A673 (cell line): ENCODE measurements around the gene NCAPG2. TPM values are rescaled to one million over a fixed set of nuclear protein-coding genes. Genes with fewer than 3 reads are reported as not detected.

Experiments
- BruUV-seq: library from RNA; stranded (reverse); fragments of 400-500 nt; replicated peaks from 2 replicates; lab custom pipeline; 2021; lab: Mats Ljungman, UMichigan
- CTCF ChIA-PET: fragments of 300-600 bp; sonication (Branson Sonifier 250); formaldehyde crosslinking; loops from one replicate; lab custom pipeline; 2022; ENCODE audit warnings: antibody characterized with exemption; lab: Charles Lee
- POLR2A ChIA-PET: fragments of 300-600 bp; sonication (Branson Sonifier 250); formaldehyde crosslinking; loops from one replicate; lab custom pipeline; 2022; ENCODE audit warnings: antibody characterized with exemption; ENCODE audit not compliant: low non-redundant PET; lab: Charles Lee
- DNase-seq: peaks from one replicate; pipeline ENCODE4 v3.0.0-alpha.2; 2015; ENCODE audit warnings: low spot score
- H3K27ac ChIP-seq: fragments of 200-600 bp; sonication (generic); 2 replicates; pipeline ENCODE4 v1.5.1; 2016; ENCODE audit warnings: mixed run types, low read depth, mild to moderate bottlenecking, mixed read lengths, antibody characterized with exemption, low read length; ENCODE audit not compliant: poor library complexity, severe bottlenecking
- H3K27me3 ChIP-seq: fragments of 200-600 bp; sonication (generic); replicated peaks from 2 replicates; pipeline ENCODE4 v1.6.1; 2017; ENCODE audit warnings: mixed run types, low read depth, mild to moderate bottlenecking, mixed read lengths, antibody characterized with exemption, low read length; ENCODE audit not compliant: insufficient read depth, poor library complexity
- H3K36me3 ChIP-seq: fragments of 200-600 bp; sonication (generic); 2 replicates; pipeline ENCODE4 v1.6.1; 2016; ENCODE audit warnings: mixed run types, mild to moderate bottlenecking, mixed read lengths, antibody characterized with exemption, low read length; ENCODE audit not compliant: insufficient read depth, poor library complexity, severe bottlenecking
- H3K4me1 ChIP-seq: fragments of 200-600 bp; sonication (generic); 2 replicates; pipeline ENCODE4 v1.6.1; 2017; ENCODE audit warnings: mixed run types, mild to moderate bottlenecking, mixed read lengths, antibody characterized with exemption, low read length; ENCODE audit not compliant: insufficient read depth, poor library complexity, severe bottlenecking
- H3K4me3 ChIP-seq: fragments of 200-600 bp; sonication (generic); 2 replicates; pipeline ENCODE4 v1.5.1; 2016; ENCODE audit warnings: low read depth, mixed run types, mild to moderate bottlenecking, mixed read lengths, low read length; ENCODE audit not compliant: poor library complexity, severe bottlenecking
- H3K9me3 ChIP-seq: fragments of 200-600 bp; sonication (generic); 2 replicates; pipeline ENCODE4 v1.6.1; 2016; ENCODE audit warnings: mixed run types, low read depth, mild to moderate bottlenecking, mixed read lengths, antibody characterized with exemption, low read length; ENCODE audit not compliant: poor library complexity, severe bottlenecking
- EZH2 ChIP-seq: fragments of 200-600 bp; sonication (generic); IDR thresholded peaks from 2 replicates; pipeline ENCODE4 v1.6.1; 2017; ENCODE audit warnings: borderline replicate concordance, low read depth, mild to moderate bottlenecking, mixed read lengths, antibody characterized with exemption, low read length; ENCODE audit not compliant: poor library complexity, severe bottlenecking
- intact Hi-C: fragments of 100-400 bp; cut with micrococcal nuclease; formaldehyde crosslinking; loops from one replicate; pipeline ENCODE4 v1.10.0; 2022; ENCODE audit not compliant: unreplicated experiment
- total RNA-seq: library from RNA; stranded (reverse); gene quantifications from 2 replicates; pipeline ENCODE4 v1.2.3, GENCODE V29; 2021
- TF ChIP-seq, protein P1 (sequence below): fragments of 300-800, 200-600 bp; sonication (generic); conservative IDR thresholded peaks from 2 replicates; pipeline ENCODE4 v1.5.1; 2017; ENCODE audit warnings: low read depth, mild to moderate bottlenecking, antibody characterized with exemption, low read length, moderate library complexity, mixed read lengths

NCAPG2 gene
- total RNA-seq, 1 experiment from 2014 or later, result 127 TPM

DNA sequence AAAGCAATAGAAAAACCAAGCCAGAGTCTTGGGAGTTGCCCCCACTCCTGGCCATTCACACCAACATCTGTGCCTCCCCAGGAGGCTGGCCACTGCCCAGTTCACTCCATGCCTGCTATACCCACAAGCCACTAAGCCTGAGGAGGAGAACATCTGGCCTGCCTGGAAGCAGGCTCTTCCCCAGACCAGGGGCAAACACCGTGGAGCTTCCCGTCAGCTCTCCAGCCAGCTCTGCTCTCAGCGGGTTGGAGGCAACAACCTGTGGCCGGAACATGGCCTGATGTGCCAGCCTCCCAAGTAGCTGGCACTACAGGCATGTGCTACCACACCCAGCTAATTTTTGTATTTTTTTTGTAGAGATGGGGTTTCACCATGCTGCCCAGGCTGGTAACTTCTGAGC is 107.9 kb downstream of the NCAPG2 start:
- DNase-seq, result no peak
- intact Hi-C loops, result no loop called here
- TF ChIP-seq, protein P1, sequence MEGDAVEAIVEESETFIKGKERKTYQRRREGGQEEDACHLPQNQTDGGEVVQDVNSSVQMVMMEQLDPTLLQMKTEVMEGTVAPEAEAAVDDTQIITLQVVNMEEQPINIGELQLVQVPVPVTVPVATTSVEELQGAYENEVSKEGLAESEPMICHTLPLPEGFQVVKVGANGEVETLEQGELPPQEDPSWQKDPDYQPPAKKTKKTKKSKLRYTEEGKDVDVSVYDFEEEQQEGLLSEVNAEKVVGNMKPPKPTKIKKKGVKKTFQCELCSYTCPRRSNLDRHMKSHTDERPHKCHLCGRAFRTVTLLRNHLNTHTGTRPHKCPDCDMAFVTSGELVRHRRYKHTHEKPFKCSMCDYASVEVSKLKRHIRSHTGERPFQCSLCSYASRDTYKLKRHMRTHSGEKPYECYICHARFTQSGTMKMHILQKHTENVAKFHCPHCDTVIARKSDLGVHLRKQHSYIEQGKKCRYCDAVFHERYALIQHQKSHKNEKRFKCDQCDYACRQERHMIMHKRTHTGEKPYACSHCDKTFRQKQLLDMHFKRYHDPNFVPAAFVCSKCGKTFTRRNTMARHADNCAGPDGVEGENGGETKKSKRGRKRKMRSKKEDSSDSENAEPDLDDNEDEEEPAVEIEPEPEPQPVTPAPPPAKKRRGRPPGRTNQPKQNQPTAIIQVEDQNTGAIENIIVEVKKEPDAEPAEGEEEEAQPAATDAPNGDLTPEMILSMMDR, result no peak
- H3K9me3 ChIP-seq, result peaks cover 4% of the 10 kb centered on the region
- BruUV-seq, result no TSS peak
- H3K27ac ChIP-seq, result no peak overlapping the region
- H3K36me3 ChIP-seq, result no peaks in the 10 kb centered on the region
- no peak overlapping the region for H3K4me3 ChIP-seq
- H3K4me1 ChIP-seq, result no peaks in the 10 kb centered on the region
- ChIA-PET POLR2A (no interaction called here), CTCF (no interaction called here)
- H3K27me3 ChIP-seq, result no peaks in the 10 kb centered on the region

DNA sequence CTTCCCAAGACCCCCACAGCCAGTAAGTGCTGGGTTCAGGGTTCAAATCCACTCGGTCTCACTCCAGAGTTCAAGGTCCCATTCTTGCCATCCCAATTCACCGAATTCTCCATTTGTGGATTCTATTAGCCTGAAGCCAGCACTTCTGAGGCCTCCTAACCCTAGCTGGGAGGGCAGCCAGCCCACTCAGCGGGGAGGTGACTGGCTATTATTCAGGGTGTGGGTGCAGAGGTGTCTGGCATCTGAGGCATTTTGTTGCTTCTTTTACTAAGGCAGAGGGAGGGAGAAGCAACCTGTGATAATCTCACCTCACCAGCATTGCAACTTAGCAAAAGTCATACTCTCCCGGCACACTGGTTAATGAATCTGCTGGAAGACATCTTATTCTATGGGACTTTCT is 108.3 kb downstream of the NCAPG2 start:
- BruUV-seq, result no TSS peak
- CTCF ChIA-PET, result no interaction called here
- no peaks in the 10 kb centered on the region for H3K36me3 ChIP-seq
- peaks cover 4% of the 10 kb centered on the region for H3K9me3 ChIP-seq
- no peaks in the 10 kb centered on the region for H3K27me3 ChIP-seq
- intact Hi-C loops, result no loop called here
- POLR2A ChIA-PET, result no interaction called here
- no peak for DNase-seq
- no peak overlapping the region for H3K27ac ChIP-seq
- no peak overlapping the region for H3K4me3 ChIP-seq
- H3K4me1 ChIP-seq, result no peaks in the 10 kb centered on the region
- TF ChIP-seq EZH2, result no peak
- TF ChIP-seq, protein P1, result no peak

GRCh38 chr7:158595068-158595467 is 109.5 kb downstream of the NCAPG2 start:
- no TSS peak for BruUV-seq
- Histone ChIP-seq H3K4me1 (no peaks in the 10 kb centered on the region), H3K27me3 (no peaks in the 10 kb centered on the region), H3K9me3 (peaks cover 4% of the 10 kb centered on the region), H3K36me3 (no peaks in the 10 kb centered on the region), H3K27ac (no peak overlapping the region), H3K4me3 (no peak overlapping the region)
- TF ChIP-seq, protein P1, result no peak
- TF ChIP-seq EZH2, result no peak
- ChIA-PET POLR2A (no interaction called here), CTCF (no interaction called here)
- intact Hi-C loops, result no loop called here
- DNase-seq, result peak; percentile 48
